PC-3 (cell line): Measurements from ENCODE around the gene EYS. TPM values are rescaled to one million over a fixed set of nuclear protein-coding genes. Genes with fewer than 3 reads are reported as not detected.

Experiments
- ATAC-seq: fragments of 200-7000 bp; cut with Tn5 transposase; 2 replicates; pipeline ENCODE4 v1.9.1; 2020; ENCODE audit warnings: mild to moderate bottlenecking, moderate library complexity
- BruUV-seq: library from RNA; stranded (reverse); fragments of 400-500 nt; replicated peaks from 2 replicates; lab custom pipeline; 2021; lab: Mats Ljungman, UMichigan
- CTCF ChIA-PET: fragments of 300-600 bp; sonication (Branson Sonifier 250); formaldehyde crosslinking; loops from one replicate; lab custom pipeline; 2022; ENCODE audit warnings: antibody characterized with exemption; lab: Charles Lee
- POLR2A ChIA-PET: fragments of 300-600 bp; sonication (Branson Sonifier 250); formaldehyde crosslinking; loops from one replicate; lab custom pipeline; 2022; ENCODE audit warnings: antibody characterized with exemption; ENCODE audit not compliant: unreplicated experiment; lab: Charles Lee
- DNase-seq: peaks from one replicate; pipeline ENCODE4 v3.0.0-alpha.2; 2015
- H2AFZ ChIP-seq: fragments of 300-600 bp; sonication (generic); 2 replicates; pipeline ENCODE4 v1.6.0; 2016; ENCODE audit warnings: antibody characterized with exemption, low read length
- H3F3A ChIP-seq: fragments of 300-600 bp; sonication (generic); one replicate; pipeline ENCODE4 v1.6.0; 2017; ENCODE audit warnings: antibody characterized with exemption, low read length, control low read depth, mild to moderate bottlenecking; ENCODE audit not compliant: unreplicated experiment
- H3K27ac ChIP-seq: fragments of 300-600 bp; sonication (generic); 2 replicates; pipeline ENCODE4 v1.5.1; 2016; ENCODE audit warnings: mild to moderate bottlenecking, low read length
- H3K27me3 ChIP-seq: fragments of 300-600 bp; sonication (generic); 2 replicates; pipeline ENCODE4 v1.6.1; 2016; ENCODE audit warnings: low read length, mixed read lengths
- H3K36me3 ChIP-seq: fragments of 300-600 bp; sonication (generic); 2 replicates; pipeline ENCODE4 v1.6.1; 2016; ENCODE audit warnings: low read depth, mixed run types, low read length, mixed read lengths
- H3K4me1 ChIP-seq: fragments of 300-600 bp; sonication (generic); 2 replicates; pipeline ENCODE4 v1.5.1; 2016; ENCODE audit warnings: low read length; ENCODE audit not compliant: insufficient read depth
- H3K4me2 ChIP-seq: fragments of 300-600 bp; sonication (generic); 2 replicates; pipeline ENCODE4 v1.6.0; 2016; ENCODE audit warnings: low read length
- H3K4me3 ChIP-seq: fragments of 300-600 bp; sonication (generic); 2 replicates; pipeline ENCODE4 v1.5.1; 2016; ENCODE audit warnings: mild to moderate bottlenecking, low read length, mixed read lengths
- H3K79me2 ChIP-seq: fragments of 300-600 bp; sonication (generic); 2 replicates; pipeline ENCODE4 v1.6.1; 2017; ENCODE audit warnings: low read length, mixed read lengths
- H3K9ac ChIP-seq: fragments of 300-600 bp; sonication (generic); 2 replicates; pipeline ENCODE4 v1.6.0; 2016; ENCODE audit warnings: mild to moderate bottlenecking, low read length
- H3K9me2 ChIP-seq: fragments of 300-600 bp; sonication (generic); replicated peaks from 2 replicates; pipeline ENCODE4 v1.6.1; 2016; ENCODE audit warnings: mixed run types, low read length, mixed read lengths
- H3K9me3 ChIP-seq: fragments of 300-600 bp; sonication (generic); 2 replicates; pipeline ENCODE4 v1.6.1; 2016; ENCODE audit warnings: low read length, mixed read lengths
- H4K20me1 ChIP-seq: fragments of 300-600 bp; sonication (generic); 2 replicates; pipeline ENCODE4 v1.6.1; 2016; ENCODE audit warnings: low read length, mixed read lengths
- EZH2 ChIP-seq: fragments of 300-600 bp; sonication (generic); IDR thresholded peaks from one replicate; pipeline ENCODE4 v1.6.1; 2017; ENCODE audit warnings: antibody characterized with exemption, mild to moderate bottlenecking, low read length; ENCODE audit not compliant: unreplicated experiment
- EZH2phosphoT487 ChIP-seq: fragments of 300-600 bp; sonication (generic); IDR thresholded peaks from 2 replicates; pipeline ENCODE4 v1.6.1; 2018; ENCODE audit warnings: mild to moderate bottlenecking, antibody characterized with exemption, low read length, borderline replicate concordance
- intact Hi-C: fragments of 100-400 bp; cut with micrococcal nuclease; formaldehyde crosslinking; loops from 2 replicates; pipeline ENCODE4 v1.9.0; 2023
- total RNA-seq: library from RNA; depleted of rRNA; stranded (reverse); fragments of >200 nt; gene quantifications from 2 replicates; pipeline ENCODE4 v1.2.3, GENCODE V29; 2014
- TF ChIP-seq, protein P1 (sequence below): fragments of 300-600 bp; sonication (generic); conservative IDR thresholded peaks from 2 replicates; pipeline ENCODE4 v1.5.1; 2017; ENCODE audit warnings: antibody characterized with exemption, low read depth, mild to moderate bottlenecking, low read length

Gene EYS
- total RNA-seq, 1 experiment from 2014 or later, result 0.07 TPM

GRCh38 chr6:64259372-64259771 lies 1447.7 kb downstream of the EYS start:
- TF ChIP-seq, protein P1, sequence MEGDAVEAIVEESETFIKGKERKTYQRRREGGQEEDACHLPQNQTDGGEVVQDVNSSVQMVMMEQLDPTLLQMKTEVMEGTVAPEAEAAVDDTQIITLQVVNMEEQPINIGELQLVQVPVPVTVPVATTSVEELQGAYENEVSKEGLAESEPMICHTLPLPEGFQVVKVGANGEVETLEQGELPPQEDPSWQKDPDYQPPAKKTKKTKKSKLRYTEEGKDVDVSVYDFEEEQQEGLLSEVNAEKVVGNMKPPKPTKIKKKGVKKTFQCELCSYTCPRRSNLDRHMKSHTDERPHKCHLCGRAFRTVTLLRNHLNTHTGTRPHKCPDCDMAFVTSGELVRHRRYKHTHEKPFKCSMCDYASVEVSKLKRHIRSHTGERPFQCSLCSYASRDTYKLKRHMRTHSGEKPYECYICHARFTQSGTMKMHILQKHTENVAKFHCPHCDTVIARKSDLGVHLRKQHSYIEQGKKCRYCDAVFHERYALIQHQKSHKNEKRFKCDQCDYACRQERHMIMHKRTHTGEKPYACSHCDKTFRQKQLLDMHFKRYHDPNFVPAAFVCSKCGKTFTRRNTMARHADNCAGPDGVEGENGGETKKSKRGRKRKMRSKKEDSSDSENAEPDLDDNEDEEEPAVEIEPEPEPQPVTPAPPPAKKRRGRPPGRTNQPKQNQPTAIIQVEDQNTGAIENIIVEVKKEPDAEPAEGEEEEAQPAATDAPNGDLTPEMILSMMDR, result no peak
- TF ChIP-seq EZH2 (no peak), EZH2phosphoT487 (no peak)
- Histone ChIP-seq H3K27me3 (no peaks in the 10 kb centered on the region), H2AFZ (no peak overlapping the region), H3K36me3 (no peaks in the 10 kb centered on the region), H3K9me3 (no peaks in the 10 kb centered on the region), H3K27ac (no peak overlapping the region), H3K9me2 (no peaks in the 10 kb centered on the region), H3K4me2 (no peak overlapping the region), H3F3A (no peaks in the 10 kb centered on the region), H3K4me1 (peaks cover 8% of the 10 kb centered on the region), H3K9ac (no peak overlapping the region), H3K4me3 (no peak overlapping the region), H3K79me2 (no peaks in the 10 kb centered on the region), H4K20me1 (no peaks in the 10 kb centered on the region)
- intact Hi-C loops, result no loop called here
- POLR2A ChIA-PET, result no interaction called here
- CTCF ChIA-PET, result no interaction called here
- BruUV-seq, result no TSS peak
- no peak for DNase-seq
- ATAC-seq, result no peak

GRCh38 chr6:64258752-64259151 lies 1448.3 kb downstream of the EYS start:
- ATAC-seq, result no peak
- H3K27me3 ChIP-seq, result no peaks in the 10 kb centered on the region
- H3K9me3 ChIP-seq, result no peaks in the 10 kb centered on the region
- H2AFZ ChIP-seq, result no peak overlapping the region
- ChIA-PET POLR2A (no interaction called here), CTCF (no interaction called here)
- no peak overlapping the region for H3K4me2 ChIP-seq
- H3K4me1 ChIP-seq, result peaks cover 14% of the 10 kb centered on the region
- H3K4me3 ChIP-seq, result no peak overlapping the region
- H3K79me2 ChIP-seq, result no peaks in the 10 kb centered on the region
- H3K27ac ChIP-seq, result no peak overlapping the region
- peak; percentile 21 for DNase-seq
- H4K20me1 ChIP-seq, result no peaks in the 10 kb centered on the region
- TF ChIP-seq, protein P1, result no peak
- TF ChIP-seq EZH2, result no peak
- no peak for TF ChIP-seq EZH2phosphoT487
- H3K9ac ChIP-seq, result no peak overlapping the region
- no peaks in the 10 kb centered on the region for H3F3A ChIP-seq
- H3K36me3 ChIP-seq, result no peaks in the 10 kb centered on the region
- no TSS peak for BruUV-seq
- no peaks in the 10 kb centered on the region for H3K9me2 ChIP-seq
- intact Hi-C loops, result no loop called here

GRCh38 chr6:64258302-64258701 lies 1448.7 kb downstream of the EYS start:
- TF ChIP-seq EZH2 (no peak), EZH2phosphoT487 (no peak)
- TF ChIP-seq, protein P1, result no peak
- POLR2A ChIA-PET, result no interaction called here

More at GRCh38 chr6:64258302-64258701, 1448.7 kb downstream of the EYS start:
- Histone ChIP-seq H3K36me3 (no peaks in the 10 kb centered on the region), H2AFZ (no peak overlapping the region), H4K20me1 (no peaks in the 10 kb centered on the region), H3K9me2 (no peaks in the 10 kb centered on the region), H3F3A (no peaks in the 10 kb centered on the region), H3K4me1 (peaks cover 17% of the 10 kb centered on the region), H3K27me3 (no peaks in the 10 kb centered on the region), H3K4me3 (no peak overlapping the region), H3K4me2 (no peak overlapping the region), H3K9me3 (no peaks in the 10 kb centered on the region), H3K9ac (no peak overlapping the region), H3K79me2 (no peaks in the 10 kb centered on the region), H3K27ac (no peak overlapping the region)
- CTCF ChIA-PET, result no interaction called here
- no peak for ATAC-seq
- intact Hi-C loops, result no loop called here
- BruUV-seq, result no TSS peak
- DNase-seq, result no peak
